HG03442 (cell line): ENCODE results near the gene CYS1.
A peak's percentile ranks its signal among the peaks of the same experiment; 100 is the strongest.
"Not testable (repeated sequence)": the region's sequence is repeated elsewhere in the genome, so short reads cannot be mapped to it uniquely, and the experiment has no call there.

Experiments
- ATAC-seq: cut with Tn5 transposase; IDR thresholded peaks from one replicate; pipeline ENCODE4 v1.9.1; 2021; ENCODE audit warnings: mild to moderate bottlenecking, moderate library complexity; ENCODE audit not compliant: unreplicated experiment

CYS1 gene

GRCh38 chr2:10031886-10032745, 48.1 kb downstream of the CYS1 start:
- no peak for ATAC-seq

GRCh38 chr2:10030798-10031197, 49.4 kb downstream of the CYS1 start:
- not testable (repeated sequence) for ATAC-seq

GRCh38 chr2:10030311-10030736, 49.9 kb downstream of the CYS1 start:
- ATAC-seq = no peak

- no peak for ATAC-seq
Measured at GRCh38 chr2:10029875-10030223, 50.4 kb downstream of the CYS1 start.

GRCh38 chr2:10028988-10029874, 51.0 kb downstream of the CYS1 start:
- peak; percentile 68 for ATAC-seq

GRCh38 chr2:10028407-10028987, 51.7 kb downstream of the CYS1 start:
- ATAC-seq = no peak

- ATAC-seq = no peak
Measured at GRCh38 chr2:10027660-10028330, 52.4 kb downstream of the CYS1 start.

- ATAC-seq = no peak
Measured at GRCh38 chr2:10026940-10027569, 53.2 kb downstream of the CYS1 start.

GRCh38 chr2:10022966-10023662, 57.1 kb downstream of the CYS1 start:
- ATAC-seq = no peak

GRCh38 chr2:10022445-10022844, 57.8 kb downstream of the CYS1 start:
- ATAC-seq = no peak

- ATAC-seq = no peak
Measured at GRCh38 chr2:10022041-10022421, 58.2 kb downstream of the CYS1 start.

- no peak for ATAC-seq
Measured at GRCh38 chr2:10019602-10020400, 60.4 kb downstream of the CYS1 start.

- no peak for ATAC-seq
Measured at GRCh38 chr2:10019174-10019573, 61.0 kb downstream of the CYS1 start.

- ATAC-seq = no peak
Measured at GRCh38 chr2:10017313-10017941, 62.8 kb downstream of the CYS1 start.

- no peak for ATAC-seq
Measured at GRCh38 chr2:10016802-10017258, 63.4 kb downstream of the CYS1 start.

GRCh38 chr2:10016001-10016801, 64.0 kb downstream of the CYS1 start:
- no peak for ATAC-seq

GRCh38 chr2:10015376-10015989, 64.7 kb downstream of the CYS1 start:
- not testable (repeated sequence) for ATAC-seq
